Left cardiac atrium (tissue), 4 donors: Measurements from ENCODE around the gene CD34. TPM values are rescaled to one million over a fixed set of nuclear protein-coding genes. Genes with fewer than 3 reads are reported as not detected.

Experiments
- ATAC-seq, 2 donors: fragments of 200-7000 bp; cut with Tn5 transposase; one replicate each; pipeline ENCODE4 v1.9.1; 2020; ENCODE audit warnings: mild to moderate bottlenecking in 2 of 2, moderate library complexity in 2 of 2
- DNase-seq: peaks from one replicate; pipeline ENCODE4 v3.0.0-alpha.2; 2020
- intact Hi-C, 2 donors: fragments of 100-400 bp; cut with DNase I; formaldehyde crosslinking; loops; one replicate each; pipeline versions ENCODE4 v1.14.1 to v1.15.1; 2022 to 2023
- total RNA-seq, 2 donors: library from RNA; stranded (reverse); fragmentation: NEBNext Ultra II Directional; extraction: Animal tissue kit (Norgen Biotek cat#: 25700); gene quantifications; one replicate each; pipeline ENCODE4 v1.2.1, GENCODE V29; 2021
- donor health status: DM: no; HTN: yes; CAD: no.
- donor health status: DM: no; HTN: yes; CAD: no; lungs with severe emphysema.
- donor health status: DM: yes; HTN: yes; CAD: no.
- donor health status: Dilated cardiomyopathy.

CD34 gene
- total RNA-seq, 2 donors from 2014 or later = 101 to 115 TPM

GRCh38 chr1:207867136-207868109, 43.5 kb downstream of the CD34 start:
- peak; percentile 31 to 35 for ATAC-seq
- intact Hi-C loops = loop anchor here in 1 of 2 donors (5.0 kb wide), 1 partner anchor 40 kb away; no protein-coding TSS in a partner anchor
- peak; percentile 41 for DNase-seq

- peak; percentile 73 for DNase-seq
- intact Hi-C loops = loop anchor here in 1 of 2 donors (5.0 kb wide), 1 partner anchor 39 kb away; no protein-coding TSS in a partner anchor
- ATAC-seq = peak in 1 of 2 donors; percentile 76
Observed at GRCh38 chr1:207866471-207867135, 44.3 kb downstream of the CD34 start.

DNA sequence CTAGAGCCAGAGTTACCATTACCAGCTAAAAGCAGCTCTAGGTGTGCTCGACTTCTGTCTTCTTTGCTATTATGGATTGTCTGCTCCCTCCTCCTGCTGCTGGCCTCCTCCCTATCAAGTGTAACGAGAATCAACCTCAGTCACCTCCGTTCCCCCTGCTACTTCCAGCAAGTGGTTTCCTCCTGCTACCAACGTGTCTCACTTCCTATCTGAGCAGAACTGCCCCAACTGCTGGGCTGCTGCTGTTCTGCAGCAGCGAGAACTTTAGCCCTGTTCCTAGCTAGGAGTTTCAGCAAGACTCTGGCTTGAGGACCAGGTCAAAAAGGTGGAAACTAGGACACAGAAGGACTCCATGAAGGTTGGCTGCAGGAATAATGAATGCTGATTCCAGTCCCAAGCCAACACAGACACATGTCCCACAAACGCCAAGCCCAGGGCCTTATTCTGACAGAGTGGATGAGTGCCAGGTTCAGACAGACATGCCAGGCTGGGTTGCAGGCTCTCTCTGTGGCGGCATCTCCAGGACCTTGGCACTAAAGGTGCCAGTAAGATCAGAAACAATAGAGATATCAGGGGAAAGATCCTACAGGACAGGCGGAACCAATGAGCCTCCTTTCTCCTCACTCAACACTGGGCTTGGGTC, 46.9 kb downstream of the CD34 start:
- DNase-seq (no peak), ATAC-seq (no peak)
- intact Hi-C loops = no loop called here

- ATAC-seq (no peak), DNase-seq (no peak)
- intact Hi-C loops = no loop called here
Observed at GRCh38 chr1:207862241-207862787, 48.6 kb downstream of the CD34 start.

DNA sequence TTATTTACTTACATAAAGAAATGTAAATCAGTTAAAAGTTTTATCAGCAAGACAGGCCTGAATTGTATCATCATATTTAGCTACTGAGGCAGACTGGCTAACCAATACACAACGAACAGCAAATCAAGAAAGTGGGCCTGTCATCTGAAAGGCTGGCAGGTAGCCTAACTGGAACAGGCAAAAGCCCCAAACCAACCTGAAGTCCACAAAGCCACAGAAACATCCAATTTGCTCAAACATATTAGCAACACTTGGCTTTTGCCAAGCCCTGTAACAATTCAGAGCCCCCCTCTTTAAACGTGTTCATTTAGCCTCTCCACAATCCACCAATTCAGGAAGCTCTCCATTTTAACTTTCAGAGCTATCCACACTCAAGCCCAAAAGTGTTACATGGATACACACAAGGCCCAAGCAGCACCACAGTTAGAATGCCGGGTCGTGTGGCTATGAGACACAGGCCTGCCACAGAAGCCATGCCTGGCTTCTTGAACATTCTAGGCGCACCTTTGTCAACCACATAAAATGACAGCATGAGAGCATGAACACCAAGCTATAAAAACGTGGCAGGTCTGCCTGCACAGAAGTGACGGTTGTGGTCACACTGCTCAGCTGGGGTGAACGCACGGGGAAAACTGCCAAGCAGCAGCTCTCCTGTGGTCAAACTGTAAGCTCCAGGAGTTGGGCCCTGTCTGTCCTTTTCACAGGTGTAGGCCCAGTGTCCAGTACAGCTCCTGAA, 49.3 kb downstream of the CD34 start:
- ATAC-seq (no peak), DNase-seq (no peak)
- intact Hi-C loops = no loop called here

GRCh38 chr1:207860531-207860930, 50.4 kb downstream of the CD34 start:
- no peak for ATAC-seq
- no peak for DNase-seq
- intact Hi-C loops = no loop called here

DNA sequence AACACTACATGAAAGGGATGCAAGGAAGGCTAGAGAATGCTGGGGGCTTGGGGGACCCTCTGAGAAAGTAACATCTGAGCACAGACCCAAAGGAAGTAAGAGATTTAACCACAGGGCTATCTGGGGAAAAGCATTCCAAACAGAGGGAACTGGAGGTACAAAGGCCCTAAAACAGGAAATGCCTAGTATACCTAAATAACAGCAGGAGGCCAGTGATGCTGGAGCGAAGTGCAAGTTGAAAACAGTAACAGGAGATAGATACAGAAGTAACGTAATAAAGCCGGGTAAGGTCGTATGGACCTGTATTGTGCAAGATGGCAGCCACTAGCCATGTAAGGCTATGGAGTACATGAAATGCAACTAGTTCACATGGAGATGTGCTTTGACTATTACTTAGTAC, 52.1 kb downstream of the CD34 start:
- ATAC-seq (no peak), DNase-seq (no peak)
- intact Hi-C loops = no loop called here

- intact Hi-C loops = no loop called here
- ATAC-seq (no peak), DNase-seq (no peak)
Observed at GRCh38 chr1:207858281-207858680, 52.6 kb downstream of the CD34 start.

- ATAC-seq (no peak), DNase-seq (no peak)
- intact Hi-C loops = no loop called here
Observed at GRCh38 chr1:207857447-207857846, 53.5 kb downstream of the CD34 start.

- intact Hi-C loops = no loop called here
- ATAC-seq (no peak), DNase-seq (no peak)
Observed at GRCh38 chr1:207856276-207857023, 54.5 kb downstream of the CD34 start.

- no peak for ATAC-seq
- intact Hi-C loops = no loop called here
- DNase-seq = no peak
Observed at GRCh38 chr1:207854001-207854400, 56.9 kb downstream of the CD34 start.

GRCh38 chr1:207853372-207853757, 57.6 kb downstream of the CD34 start:
- intact Hi-C loops = no loop called here
- peak; percentile 60 to 69 for ATAC-seq
- no peak for DNase-seq

- ATAC-seq = no peak
- DNase-seq = no peak
- intact Hi-C loops = no loop called here
Observed at GRCh38 chr1:207852576-207853371, 58.2 kb downstream of the CD34 start.

DNA sequence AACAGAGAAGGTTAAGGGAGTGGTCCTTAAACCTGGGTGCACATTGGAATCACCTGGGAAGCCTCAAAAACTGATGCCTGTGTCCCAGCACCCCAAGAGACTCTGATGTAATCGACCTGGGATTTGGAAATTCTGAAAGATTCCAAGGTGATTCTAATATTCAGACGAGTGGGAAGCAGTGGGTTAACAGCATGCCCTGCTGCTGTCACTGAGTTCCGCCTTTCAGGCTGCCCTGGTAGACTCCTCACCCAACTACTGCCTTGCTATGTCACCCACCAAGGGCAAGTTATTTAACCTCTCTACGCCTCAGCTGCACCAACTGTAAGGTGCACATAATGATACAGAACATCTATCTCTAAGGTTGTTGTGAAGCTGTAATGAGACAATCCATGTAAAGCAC, 59.2 kb downstream of the CD34 start:
- intact Hi-C loops = no loop called here
- no peak for DNase-seq
- no peak for ATAC-seq

DNA sequence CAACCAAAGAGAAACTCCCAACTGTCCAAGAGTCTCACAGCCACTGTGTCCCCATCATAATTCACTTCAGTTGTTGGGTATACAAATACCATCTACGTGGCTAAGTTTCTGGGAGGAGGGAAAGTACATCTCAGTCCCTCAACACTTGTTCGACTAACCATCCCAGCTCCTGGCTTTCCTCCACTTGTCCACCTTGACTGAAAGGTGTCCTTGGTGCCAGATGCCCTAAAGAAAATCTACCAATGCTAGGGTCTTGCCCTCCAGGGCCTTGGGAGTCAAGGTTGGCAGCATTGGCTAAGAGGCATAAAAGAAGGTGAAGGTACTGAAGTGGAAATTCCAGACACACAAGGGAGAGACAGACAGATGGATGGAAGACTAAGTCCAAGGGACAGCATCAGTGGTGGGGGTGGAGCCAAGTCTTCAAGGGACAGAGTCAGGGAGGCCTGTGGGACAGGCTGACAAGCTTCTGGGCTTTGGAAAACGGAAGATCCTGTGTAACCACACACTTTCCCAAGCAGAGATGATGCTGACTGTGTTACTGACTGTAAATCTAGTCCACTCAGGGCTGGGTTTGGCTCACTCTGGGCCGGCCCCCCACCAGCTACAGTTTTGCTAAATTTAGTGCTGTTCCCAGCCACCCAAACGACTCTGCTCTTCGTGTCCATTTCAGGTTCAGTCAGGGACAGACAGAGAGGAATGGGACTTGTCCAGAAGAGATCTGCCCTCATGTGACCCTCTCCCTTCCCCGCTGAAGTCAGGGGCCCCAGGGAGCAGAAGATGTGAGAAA, 60.1 kb downstream of the CD34 start:
- ATAC-seq (peak; percentile 30 to 58), DNase-seq (no peak)
- intact Hi-C loops = no loop called here

- intact Hi-C loops = no loop called here
Observed at GRCh38 chr1:207849646-207850045, 61.3 kb downstream of the CD34 start.

DNA sequence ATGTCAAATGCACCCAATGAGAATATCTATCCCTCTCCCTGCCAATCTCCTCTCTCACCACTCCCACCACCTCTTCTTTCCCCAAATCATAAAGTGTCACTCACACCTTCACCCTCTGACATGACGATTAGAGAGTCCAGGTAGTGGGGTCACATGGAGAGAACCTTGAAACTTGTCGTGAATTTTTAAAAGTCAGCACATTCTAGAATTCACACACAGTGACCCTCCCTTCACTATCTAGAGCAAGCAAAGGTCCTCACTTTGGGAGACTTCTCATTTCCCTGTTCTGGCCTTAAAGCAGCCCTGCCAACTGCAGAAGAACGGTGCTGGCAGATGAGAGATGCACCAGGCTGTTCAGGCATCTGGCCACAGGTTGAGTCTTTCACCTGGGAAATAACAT, 61.9 kb downstream of the CD34 start:
- ATAC-seq = no peak
- DNase-seq = no peak
- intact Hi-C loops = no loop called here

More at GRCh38 chr1:207849646-207850045, 61.3 kb downstream of the CD34 start:
- ATAC-seq (no peak), DNase-seq (no peak)
